H9 (cell line): ENCODE measurements around the gene ANKRD40. TPM values are rescaled to one million over a fixed set of nuclear protein-coding genes. Genes with fewer than 3 reads are reported as not detected.

Experiments used
- DNase-seq: peaks from one replicate; pipeline ENCODE4 v3.0.0-alpha.2; 2017
- H2AFZ ChIP-seq: one replicate; pipeline ENCODE4 v1.6.1; 2013; ENCODE audit warnings: mild to moderate bottlenecking, low read length, control low read depth, moderate library complexity
- H2AK5ac ChIP-seq: 2 replicates; pipeline ENCODE4 v1.6.1; 2013; ENCODE audit warnings: low read length, control low read depth, mixed read lengths; ENCODE audit not compliant: insufficient read length
- H2BK120ac ChIP-seq: one replicate; pipeline ENCODE4 v1.6.1; 2013; ENCODE audit warnings: low read depth, mild to moderate bottlenecking, low read length, control low read depth, inconsistent platforms; ENCODE audit not compliant: poor library complexity, severe bottlenecking
- H2BK12ac ChIP-seq: 2 replicates; pipeline ENCODE4 v1.6.1; 2013; ENCODE audit warnings: low read length, control low read depth, mixed read lengths, low read depth; ENCODE audit not compliant: insufficient read length
- H2BK15ac ChIP-seq: 2 replicates; pipeline ENCODE4 v1.6.1; 2013; ENCODE audit warnings: low read depth, low read length, control low read depth
- H2BK20ac ChIP-seq: one replicate; pipeline ENCODE4 v1.6.1; 2013; ENCODE audit warnings: low read depth, mild to moderate bottlenecking, low read length, control low read depth, inconsistent platforms; ENCODE audit not compliant: poor library complexity, severe bottlenecking
- H2BK5ac ChIP-seq: 2 replicates; pipeline ENCODE4 v1.6.1; 2013; ENCODE audit warnings: low read length, control low read depth, mixed read lengths; ENCODE audit not compliant: insufficient read length
- H3K14ac ChIP-seq: 2 replicates; pipeline ENCODE4 v1.6.1; 2013; ENCODE audit warnings: low read length, control low read depth; ENCODE audit not compliant: insufficient read depth
- H3K18ac ChIP-seq: 2 replicates; pipeline ENCODE4 v1.6.1; 2013; ENCODE audit warnings: low read depth, mild to moderate bottlenecking, mixed read lengths, low read length, control low read depth; ENCODE audit not compliant: insufficient read length
- H3K23ac ChIP-seq: 2 replicates; pipeline ENCODE4 v1.6.1; 2013; ENCODE audit warnings: low read length, control low read depth, mixed read lengths, low read depth; ENCODE audit not compliant: insufficient read length
- H3K23me2 ChIP-seq: 2 replicates; pipeline ENCODE4 v1.6.1; 2013; ENCODE audit warnings: low read depth, mild to moderate bottlenecking, mixed read lengths, low read length, control low read depth; ENCODE audit not compliant: insufficient read length, poor library complexity, severe bottlenecking
- H3K27ac ChIP-seq: 2 replicates; pipeline ENCODE4 v1.5.1; 2013; ENCODE audit warnings: low read length, control low read depth, mixed read lengths, low read depth; ENCODE audit not compliant: insufficient read length
- H3K27me3 ChIP-seq: 2 replicates; pipeline ENCODE4 v1.6.1; 2013; ENCODE audit warnings: low read length, control low read depth, inconsistent platforms; ENCODE audit not compliant: insufficient read depth
- H3K4ac ChIP-seq: 2 replicates; pipeline ENCODE4 v1.6.1; 2013; ENCODE audit warnings: low read depth, mild to moderate bottlenecking, control low read depth, inconsistent platforms, low read length, moderate library complexity
- H3K4me1 ChIP-seq: 2 replicates; pipeline ENCODE4 v1.6.1; 2013; ENCODE audit warnings: low read length, control low read depth, inconsistent platforms; ENCODE audit not compliant: insufficient read depth
- H3K4me2 ChIP-seq: 2 replicates; pipeline ENCODE4 v1.6.1; 2013; ENCODE audit warnings: low read length, control low read depth, mixed read lengths; ENCODE audit not compliant: insufficient read length, insufficient read depth
- H3K56ac ChIP-seq: 2 replicates; pipeline ENCODE4 v1.6.1; 2013; ENCODE audit warnings: low read depth, mild to moderate bottlenecking, mixed read lengths, low read length, control low read depth; ENCODE audit not compliant: insufficient read length
- H3K79me1 ChIP-seq: 2 replicates; pipeline ENCODE4 v1.6.1; 2013; ENCODE audit warnings: low read depth, mild to moderate bottlenecking, moderate library complexity, low read length, control low read depth, inconsistent platforms; ENCODE audit not compliant: insufficient read depth, poor library complexity, severe bottlenecking
- H3K79me2 ChIP-seq: 2 replicates; pipeline ENCODE4 v1.6.1; 2013; ENCODE audit warnings: low read length, control low read depth, inconsistent platforms; ENCODE audit not compliant: insufficient read depth
- H3K9ac ChIP-seq: 2 replicates; pipeline ENCODE4 v1.6.1; 2013; ENCODE audit warnings: low read length, control low read depth, mixed read lengths; ENCODE audit not compliant: insufficient read length; ENCODE audit errors: extremely low read depth
- H3K9me3 ChIP-seq: one replicate; pipeline ENCODE4 v1.6.1; 2013; ENCODE audit warnings: low read depth, low read length, inconsistent platforms; ENCODE audit not compliant: control insufficient read depth
- H3T11ph ChIP-seq: one replicate; pipeline ENCODE4 v1.6.1; 2013; ENCODE audit warnings: mild to moderate bottlenecking, low read length, control low read depth, inconsistent platforms
- H4K20me1 ChIP-seq: one replicate; pipeline ENCODE4 v1.6.1; 2013; ENCODE audit not compliant: control insufficient read depth, insufficient read length, insufficient read depth
- H4K5ac ChIP-seq: 2 replicates; pipeline ENCODE4 v1.6.1; 2013; ENCODE audit warnings: low read depth, mild to moderate bottlenecking, mixed read lengths, low read length, control low read depth; ENCODE audit not compliant: insufficient read length
- H4K8ac ChIP-seq: replicated peaks from 2 replicates; pipeline ENCODE4 v1.6.1; 2013; ENCODE audit warnings: low read length, control low read depth, mixed read lengths, low read depth; ENCODE audit not compliant: insufficient read length
- H4K91ac ChIP-seq: 2 replicates; pipeline ENCODE4 v1.6.1; 2013; ENCODE audit warnings: low read depth, mild to moderate bottlenecking, moderate library complexity, mixed read lengths, low read length, control low read depth; ENCODE audit not compliant: insufficient read length
- H3K27ac Mint-ChIP-seq, 3 experiments: 2 replicates in 2 of 3; 3 replicates in 1 of 3; pipeline ENCODE4 v1.8.0; 2020 to 2021; ENCODE audit warnings: mixed read lengths in 3 of 3, mild to moderate bottlenecking in 1 of 3, moderate library complexity in 1 of 3
- H3K27me3 Mint-ChIP-seq: 2 replicates; pipeline ENCODE4 v1.8.0; 2021; ENCODE audit warnings: low read depth, mild to moderate bottlenecking, moderate library complexity, mixed read lengths
- H3K36me3 Mint-ChIP-seq, 3 experiments: 2 replicates in 2 of 3; 3 replicates in 1 of 3; pipeline ENCODE4 v1.8.0; 2020 to 2021; ENCODE audit warnings: low read depth in 3 of 3, mixed read lengths in 3 of 3; ENCODE audit not compliant: insufficient read depth in 1 of 3
- H3K4me1 Mint-ChIP-seq, 2 experiments: 2 replicates each; pipeline ENCODE4 v1.8.0; 2020; ENCODE audit warnings: mixed read lengths in 2 of 2
- H3K4me3 Mint-ChIP-seq, 2 experiments: 2 replicates in 1 of 2; 3 replicates in 1 of 2; pipeline ENCODE4 v1.8.0; 2020 to 2021; ENCODE audit warnings: mild to moderate bottlenecking in 2 of 2, mixed read lengths in 2 of 2, moderate library complexity in 1 of 2
- H3K9me3 Mint-ChIP-seq, 2 experiments: 2 replicates in 1 of 2; 3 replicates in 1 of 2; pipeline ENCODE4 v1.8.0; 2020; ENCODE audit warnings: mild to moderate bottlenecking in 2 of 2, mixed read lengths in 2 of 2, moderate library complexity in 1 of 2
- CTCF ChIP-seq: fragments of 200-600 bp; sonication (generic); conservative IDR thresholded peaks from 3 replicates; pipeline ENCODE4 v1.8.0; 2021; ENCODE audit warnings: antibody characterized with exemption, mild to moderate bottlenecking
- WGBS: extraction: QIAGEN DNeasy Blood & Tissue Kit; methylation state at CpG from one replicate; pipeline ENCODE4 v1.1.7; 2013; ENCODE audit warnings: missing lambda C conversion rate, low lambda C conversion rate, mixed read lengths; ENCODE audit not compliant: insufficient read length; ENCODE audit errors: extremely low coverage; 5-methylcytosine and 5-hydroxymethylcytosine counted together
- total RNA-seq: library from RNA; stranded (reverse); gene quantifications from 2 replicates; pipeline ENCODE4 v1.2.1, GENCODE V29; 2021

ANKRD40 gene
- total RNA-seq, 1 experiment from 2014 or later: 54.3 TPM

- Histone ChIP-seq H2BK5ac (no peak overlapping the region), H3T11ph (no peak overlapping the region), H3K4ac (no peak overlapping the region), H3K4me1 (no peaks in the 10 kb centered on the region), H2BK12ac (no peak overlapping the region), H2BK15ac (no peak overlapping the region), H3K27ac (no peak overlapping the region), H3K23ac (no peak overlapping the region), H3K14ac (no peak overlapping the region), H2AFZ (no peak overlapping the region), H4K8ac (no peak overlapping the region), H4K5ac (no peak overlapping the region), H4K91ac (no peak overlapping the region), H4K20me1 (no peaks in the 10 kb centered on the region), H3K79me1 (no peaks in the 10 kb centered on the region), H2AK5ac (no peak overlapping the region), H3K4me2 (no peak overlapping the region), H3K23me2 (no peaks in the 10 kb centered on the region), H3K9ac (no peak overlapping the region), H2BK120ac (no peak overlapping the region), H2BK20ac (no peak overlapping the region), H3K18ac (no peak overlapping the region), H3K79me2 (no peaks in the 10 kb centered on the region), H3K9me3 (no peaks in the 10 kb centered on the region), H3K56ac (no peak overlapping the region), H3K27me3 (no peaks in the 10 kb centered on the region)
- Mint-ChIP-seq H3K27me3 (no peaks in the 10 kb centered on the region), H3K27ac (no peak overlapping the region), H3K4me1 (peaks cover 35 to 52% of the 10 kb centered on the region in 2 experiments), H3K4me3 (no peak overlapping the region), H3K36me3 (peaks cover 0 to 10% (median 7%) of the 10 kb centered on the region in 3 experiments; a peak in 4 of 7 replicates), H3K9me3 (no peaks in the 10 kb centered on the region; a peak in 1 of 5 replicates)
- no peak for TF ChIP-seq CTCF
- DNase-seq: no peak
- WGBS: no CpG with 5 or more reads among the region's 3 CpGs
Observed at GRCh38 chr17:50688245-50688644, 19.5 kb downstream of the ANKRD40 start.
